ENCODE measurements around the gene JAG2.

Gene JAG2

GRCh38 chr14:105168496-105168978 is at the start of gene JAG2:
Gene JAG2 (minus strand): TSS chr14:105168776. CDS start chr14:105168420, 356 bp downstream.
- Mint-ChIP-seq H3K4me3 (peak within 1 kb of the TSS; percentile 61), H3K9me3 (no peaks in the 10 kb centered on the region), H3K36me3 (ENCODE audit: low read depth) (no peaks in the 10 kb centered on the region), H3K27ac (no peak within 1 kb of the TSS), H3K27me3 (peaks cover 35% of the 10 kb centered on the region), H3K4me1 (ENCODE audit: low read depth) (peaks cover 11% of the 10 kb centered on the region)
- DNase-seq: peak; percentile 74

GRCh38 chr14:105217774-105218173 is 49.2 kb upstream of the JAG2 start:
- H3K4me1 Mint-ChIP-seq (ENCODE audit: low read depth): no peaks in the 10 kb centered on the region
- H3K9me3 Mint-ChIP-seq: no peaks in the 10 kb centered on the region
- no peak for DNase-seq
- no peaks in the 10 kb centered on the region for H3K27me3 Mint-ChIP-seq
- no peak overlapping the region for H3K27ac Mint-ChIP-seq
- peaks cover 67% of the 10 kb centered on the region for H3K36me3 Mint-ChIP-seq (ENCODE audit: low read depth)
- no peak overlapping the region for H3K4me3 Mint-ChIP-seq

GRCh38 chr14:105216490-105217247 is 48.1 kb upstream of the JAG2 start:
- peaks cover 64% of the 10 kb centered on the region for H3K36me3 Mint-ChIP-seq (ENCODE audit: low read depth)
- H3K27me3 Mint-ChIP-seq: no peaks in the 10 kb centered on the region
- no peak overlapping the region for H3K4me3 Mint-ChIP-seq
- H3K9me3 Mint-ChIP-seq: no peaks in the 10 kb centered on the region
- no peak for DNase-seq
- H3K4me1 Mint-ChIP-seq (ENCODE audit: low read depth): no peaks in the 10 kb centered on the region
- H3K27ac Mint-ChIP-seq: no peak overlapping the region

GRCh38 chr14:105215602-105216001 is 47.0 kb upstream of the JAG2 start:
- Mint-ChIP-seq H3K27ac (no peak overlapping the region), H3K9me3 (no peaks in the 10 kb centered on the region), H3K27me3 (no peaks in the 10 kb centered on the region), H3K4me1 (ENCODE audit: low read depth) (no peaks in the 10 kb centered on the region), H3K4me3 (no peak overlapping the region), H3K36me3 (ENCODE audit: low read depth) (peaks cover 58% of the 10 kb centered on the region)
- DNase-seq: no peak

- Mint-ChIP-seq H3K27ac (no peak overlapping the region), H3K27me3 (no peaks in the 10 kb centered on the region), H3K36me3 (ENCODE audit: low read depth) (peaks cover 56% of the 10 kb centered on the region), H3K4me3 (no peak overlapping the region), H3K9me3 (no peaks in the 10 kb centered on the region), H3K4me1 (ENCODE audit: low read depth) (no peaks in the 10 kb centered on the region)
- no peak for DNase-seq
These were observed 45.8 kb upstream of the JAG2 start for GRCh38 chr14:105214324-105214915.

GRCh38 chr14:105213361-105213760 is 44.8 kb upstream of the JAG2 start:
- Mint-ChIP-seq H3K36me3 (ENCODE audit: low read depth) (peaks cover 45% of the 10 kb centered on the region), H3K27me3 (no peaks in the 10 kb centered on the region), H3K9me3 (no peaks in the 10 kb centered on the region), H3K27ac (no peak overlapping the region), H3K4me3 (no peak overlapping the region), H3K4me1 (ENCODE audit: low read depth) (no peaks in the 10 kb centered on the region)
- no peak for DNase-seq

GRCh38 chr14:105212541-105213300 is 44.1 kb upstream of the JAG2 start:
- no peak overlapping the region for H3K4me3 Mint-ChIP-seq
- no peak for DNase-seq
- H3K27me3 Mint-ChIP-seq: no peaks in the 10 kb centered on the region
- H3K27ac Mint-ChIP-seq: no peak overlapping the region
- no peaks in the 10 kb centered on the region for H3K9me3 Mint-ChIP-seq
- H3K4me1 Mint-ChIP-seq (ENCODE audit: low read depth): no peaks in the 10 kb centered on the region
- H3K36me3 Mint-ChIP-seq (ENCODE audit: low read depth): peaks cover 40% of the 10 kb centered on the region

GRCh38 chr14:105211758-105212089 is 43.1 kb upstream of the JAG2 start:
- Mint-ChIP-seq H3K4me3 (no peak overlapping the region), H3K36me3 (ENCODE audit: low read depth) (peaks cover 31% of the 10 kb centered on the region), H3K27me3 (no peaks in the 10 kb centered on the region)

GRCh38 chr14:105211086-105211757 is 42.6 kb upstream of the JAG2 start:
- no peaks in the 10 kb centered on the region for H3K9me3 Mint-ChIP-seq

More at GRCh38 chr14:105211758-105212089, 43.1 kb upstream of the JAG2 start:
- Mint-ChIP-seq H3K9me3 (no peaks in the 10 kb centered on the region), H3K4me1 (ENCODE audit: low read depth) (no peaks in the 10 kb centered on the region), H3K27ac (no peak overlapping the region)
- DNase-seq: no peak

GRCh38 chr14:105210266-105211025 is 41.9 kb upstream of the JAG2 start:
- H3K36me3 Mint-ChIP-seq (ENCODE audit: low read depth): peaks cover 28% of the 10 kb centered on the region
- H3K9me3 Mint-ChIP-seq: no peaks in the 10 kb centered on the region
- H3K27me3 Mint-ChIP-seq: no peaks in the 10 kb centered on the region
- no peak for DNase-seq
- H3K4me3 Mint-ChIP-seq: no peak overlapping the region
- H3K27ac Mint-ChIP-seq: no peak overlapping the region
- H3K4me1 Mint-ChIP-seq (ENCODE audit: low read depth): no peaks in the 10 kb centered on the region

More at GRCh38 chr14:105211086-105211757, 42.6 kb upstream of the JAG2 start:
- H3K4me3 Mint-ChIP-seq: no peak overlapping the region
- no peak for DNase-seq
- peaks cover 28% of the 10 kb centered on the region for H3K36me3 Mint-ChIP-seq (ENCODE audit: low read depth)
- H3K27me3 Mint-ChIP-seq: no peaks in the 10 kb centered on the region
- H3K27ac Mint-ChIP-seq: no peak overlapping the region
- no peaks in the 10 kb centered on the region for H3K4me1 Mint-ChIP-seq (ENCODE audit: low read depth)

GRCh38 chr14:105209646-105210045 is 41.1 kb upstream of the JAG2 start:
- no peak for DNase-seq
- Mint-ChIP-seq H3K27ac (no peak overlapping the region), H3K4me3 (no peak overlapping the region), H3K4me1 (ENCODE audit: low read depth) (peaks cover 4% of the 10 kb centered on the region), H3K27me3 (no peaks in the 10 kb centered on the region), H3K36me3 (ENCODE audit: low read depth) (peaks cover 21% of the 10 kb centered on the region), H3K9me3 (no peaks in the 10 kb centered on the region)

- H3K9me3 Mint-ChIP-seq: no peaks in the 10 kb centered on the region
- H3K27me3 Mint-ChIP-seq: no peaks in the 10 kb centered on the region
- no peak for DNase-seq
- H3K4me1 Mint-ChIP-seq (ENCODE audit: low read depth): peaks cover 8% of the 10 kb centered on the region
- peaks cover 21% of the 10 kb centered on the region for H3K36me3 Mint-ChIP-seq (ENCODE audit: low read depth)
- no peak overlapping the region for H3K27ac Mint-ChIP-seq
- H3K4me3 Mint-ChIP-seq: no peak overlapping the region
These were observed 40.5 kb upstream of the JAG2 start for GRCh38 chr14:105209091-105209490.

- Mint-ChIP-seq H3K36me3 (ENCODE audit: low read depth) (peaks cover 21% of the 10 kb centered on the region), H3K27ac (no peak overlapping the region), H3K4me1 (ENCODE audit: low read depth) (peaks cover 8% of the 10 kb centered on the region), H3K9me3 (no peaks in the 10 kb centered on the region), H3K27me3 (no peaks in the 10 kb centered on the region), H3K4me3 (no peak overlapping the region)
- no peak for DNase-seq
These were observed 40.1 kb upstream of the JAG2 start for GRCh38 chr14:105208738-105209075.

Measured in activated T-cell treated with anti-CD3 and anti-CD28 coated beads, Interleukin-2, amount 50 U/mL, for 24 hours (primary cell).